OCI-LY7 (cell line): Measurements from ENCODE around the gene CALM3. TPM values are rescaled to one million over a fixed set of nuclear protein-coding genes. Genes with fewer than 3 reads are reported as not detected.

Experiments
- BruUV-seq: library from RNA; stranded (reverse); fragments of 400-500 nt; replicated peaks from 2 replicates; lab custom pipeline; 2021; lab: Mats Ljungman, UMichigan
- CTCF ChIA-PET: fragments of 300-600 bp; sonication (Branson Sonifier 250); formaldehyde crosslinking; loops from one replicate; lab custom pipeline; 2022; ENCODE audit warnings: antibody characterized with exemption; ENCODE audit not compliant: unreplicated experiment; lab: Charles Lee
- POLR2A ChIA-PET: fragments of 300-600 bp; sonication (Branson Sonifier 250); formaldehyde crosslinking; loops from one replicate; lab custom pipeline; 2022; ENCODE audit warnings: antibody characterized with exemption; lab: Charles Lee
- DNase-seq: peaks from one replicate; pipeline ENCODE4 v3.0.0-alpha.2; 2015; ENCODE audit warnings: low spot score
- H2AFZ ChIP-seq: fragments of 200-600 bp; sonication (generic), shearing (Covaris generic); 2 replicates; pipeline ENCODE4 v1.6.1; 2014; ENCODE audit warnings: mild to moderate bottlenecking, antibody characterized with exemption, low read length, moderate library complexity
- H3K27ac ChIP-seq: fragments of 200-600 bp; sonication (generic); 2 replicates; pipeline ENCODE4 v1.5.1; 2014; ENCODE audit warnings: mixed run types, low read depth, mild to moderate bottlenecking, moderate library complexity, low read length, inconsistent platforms; ENCODE audit not compliant: poor library complexity, severe bottlenecking
- H3K36me3 ChIP-seq: fragments of 200-600 bp; sonication (generic); 2 replicates; pipeline ENCODE4 v1.6.1; 2014; ENCODE audit warnings: mild to moderate bottlenecking, antibody characterized with exemption, low read length, moderate library complexity, mixed read lengths; ENCODE audit not compliant: insufficient read depth
- H3K4me1 ChIP-seq: fragments of 200-600 bp; sonication (generic); 2 replicates; pipeline ENCODE4 v1.5.1; 2014; ENCODE audit warnings: mild to moderate bottlenecking, low read length; ENCODE audit not compliant: insufficient read depth, poor library complexity, severe bottlenecking
- H3K4me2 ChIP-seq: fragments of 200-600 bp; sonication (generic); 2 replicates; pipeline ENCODE4 v1.6.1; 2014; ENCODE audit warnings: mild to moderate bottlenecking, low read length
- H3K4me3 ChIP-seq: fragments of 200-600 bp; sonication (generic); 2 replicates; pipeline ENCODE4 v1.5.1; 2014; ENCODE audit warnings: mild to moderate bottlenecking, low read depth, low read length; ENCODE audit not compliant: poor library complexity, severe bottlenecking
- H3K79me2 ChIP-seq: fragments of 200-600 bp; sonication (generic); 2 replicates; pipeline ENCODE4 v1.6.1; 2016; ENCODE audit warnings: low read depth, mild to moderate bottlenecking, low read length, moderate library complexity, mixed read lengths; ENCODE audit not compliant: insufficient read depth
- H3K9me2 ChIP-seq: fragments of 200-600 bp; sonication (generic); 2 replicates; pipeline ENCODE4 v1.6.1; 2016; ENCODE audit warnings: mild to moderate bottlenecking, low read length, mixed read lengths; ENCODE audit not compliant: insufficient read depth
- H3K9me3 ChIP-seq: fragments of 200-600 bp; sonication (generic); 2 replicates; pipeline ENCODE4 v1.6.1; 2014; ENCODE audit warnings: mild to moderate bottlenecking, mixed run types, low read length, mixed read lengths
- H4K20me1 ChIP-seq: fragments of 200-600 bp; sonication (generic); 2 replicates; pipeline ENCODE4 v1.6.1; 2014; ENCODE audit warnings: mild to moderate bottlenecking, antibody characterized with exemption, low read length, moderate library complexity, mixed read lengths; ENCODE audit not compliant: insufficient read depth
- CTCF ChIP-seq: fragments of 200-600 bp; sonication (generic); conservative IDR thresholded peaks from 2 replicates; pipeline ENCODE4 v1.5.1; 2014; ENCODE audit warnings: mild to moderate bottlenecking, antibody characterized with exemption, low read length, moderate library complexity, mixed read lengths
- EZH2phosphoT487 ChIP-seq: fragments of 200-600 bp; sonication (generic); IDR thresholded peaks from 2 replicates; pipeline ENCODE4 v1.6.1; 2018; ENCODE audit warnings: low read depth, borderline replicate concordance, mild to moderate bottlenecking, mixed run types, antibody characterized with exemption, low read length, moderate library complexity, mixed read lengths
- intact Hi-C: fragments of 100-400 bp; cut with micrococcal nuclease; formaldehyde crosslinking; loops from one replicate; pipeline ENCODE4 v1.10.0; 2022; ENCODE audit not compliant: unreplicated experiment
- total RNA-seq, 2 experiments: library from RNA; depleted of rRNA in 1 of 2; stranded (reverse); fragments of >200 nt in 1 of 2; shearing (Covaris generic) in 1 of 2; gene quantifications; 2 replicates each; pipeline ENCODE4 v1.2.3, GENCODE V29; 2014 to 2022

Gene CALM3
- total RNA-seq, 2 experiments from 2014 or later: 175 to 198 TPM

GRCh38 chr19:46603195-46603637 lies 2.1 kb downstream of the CALM3 start:
- H3K27ac ChIP-seq: peak overlapping the region; percentile 80
- H4K20me1 ChIP-seq: peaks cover 17% of the 10 kb centered on the region
- no peak for DNase-seq
- ChIA-PET POLR2A (no interaction called here), CTCF (no interaction called here)
- H2AFZ ChIP-seq: no peak overlapping the region
- peaks cover 40% of the 10 kb centered on the region for H3K79me2 ChIP-seq
- H3K4me2 ChIP-seq: peak overlapping the region; percentile 84
- H3K4me1 ChIP-seq: peaks cover 31% of the 10 kb centered on the region
- intact Hi-C loops: no loop called here
- no TSS peak for BruUV-seq
- peaks cover 19% of the 10 kb centered on the region for H3K9me3 ChIP-seq
- peak overlapping the region; percentile 96 for H3K4me3 ChIP-seq
- no peaks in the 10 kb centered on the region for H3K9me2 ChIP-seq
- TF ChIP-seq CTCF (no peak), EZH2phosphoT487 (no peak)
- H3K36me3 ChIP-seq: peaks cover 32% of the 10 kb centered on the region

DNA sequence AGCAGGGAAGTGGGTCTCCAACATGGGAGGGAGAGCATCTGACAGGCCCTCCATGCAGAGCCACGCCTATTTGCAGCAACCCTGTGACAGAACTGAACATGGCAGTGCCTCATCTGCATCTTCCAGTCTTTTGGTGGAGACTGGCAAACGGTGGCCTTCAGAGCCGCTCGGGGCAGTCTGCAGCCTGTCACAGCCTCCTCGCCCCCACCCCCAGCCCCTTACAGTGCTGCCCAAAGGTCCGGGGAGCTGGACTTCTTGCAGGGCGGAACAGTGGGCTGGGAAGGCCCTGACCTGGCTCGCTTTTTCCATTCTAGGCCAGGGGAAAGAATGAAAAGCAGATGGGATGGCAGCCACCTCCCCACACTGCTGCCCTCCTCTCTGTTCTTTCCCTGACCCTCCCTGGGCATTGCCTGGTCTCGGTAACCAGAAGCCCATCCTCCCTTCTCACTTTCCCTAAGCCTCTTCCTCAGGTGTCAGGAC lies 2.7 kb downstream of the CALM3 start:
- intact Hi-C loops: no loop called here
- H3K27ac ChIP-seq: no peak overlapping the region
- no peak overlapping the region for H2AFZ ChIP-seq
- TF ChIP-seq CTCF: no peak
- TF ChIP-seq EZH2phosphoT487: no peak
- ChIA-PET POLR2A (no interaction called here), CTCF (no interaction called here)
- peaks cover 31% of the 10 kb centered on the region for H3K4me1 ChIP-seq
- peaks cover 17% of the 10 kb centered on the region for H4K20me1 ChIP-seq
- peaks cover 37% of the 10 kb centered on the region for H3K36me3 ChIP-seq
- no peak for DNase-seq
- no peaks in the 10 kb centered on the region for H3K9me2 ChIP-seq
- no peak overlapping the region for H3K4me3 ChIP-seq
- H3K9me3 ChIP-seq: peaks cover 13% of the 10 kb centered on the region
- H3K4me2 ChIP-seq: peak overlapping the region; percentile 84
- peaks cover 40% of the 10 kb centered on the region for H3K79me2 ChIP-seq
- no TSS peak for BruUV-seq

DNA sequence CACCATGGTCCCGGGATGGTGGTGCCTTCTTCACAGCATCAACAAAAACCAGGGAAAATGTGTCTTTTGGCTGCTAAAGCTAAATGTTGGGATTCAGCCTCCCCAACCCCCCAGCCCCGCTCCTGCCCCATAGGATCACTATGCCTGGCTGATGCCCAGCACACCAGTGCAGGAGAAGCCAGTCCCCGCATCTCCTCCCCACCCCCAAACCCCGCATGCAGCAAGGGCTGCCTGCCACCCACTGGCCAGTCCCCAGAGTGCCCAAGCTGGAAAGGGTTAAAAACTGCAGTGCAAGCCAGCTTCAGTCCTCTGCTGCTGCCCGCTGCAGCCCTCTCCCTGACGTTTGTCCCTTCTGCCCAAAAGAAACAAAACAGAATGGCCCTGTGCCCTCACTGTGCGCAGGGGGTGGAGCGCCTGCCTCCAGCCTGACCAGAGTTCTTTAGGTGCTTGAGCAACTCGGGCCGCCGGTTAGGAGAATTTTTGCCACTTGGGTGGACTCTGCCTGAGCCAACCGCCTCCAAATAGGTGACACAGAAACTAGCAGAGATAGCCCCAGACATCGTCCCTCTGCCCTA lies 3.7 kb downstream of the CALM3 start:
- H2AFZ ChIP-seq: no peak overlapping the region
- POLR2A ChIA-PET: no interaction called here
- H3K9me3 ChIP-seq: peaks cover 4% of the 10 kb centered on the region; the same call in 1 of the 2 replicates
- BruUV-seq: no TSS peak
- no peak overlapping the region for H3K4me3 ChIP-seq
- TF ChIP-seq CTCF: no peak
- TF ChIP-seq EZH2phosphoT487: no peak
- no peak overlapping the region for H3K27ac ChIP-seq
- H3K4me1 ChIP-seq: peaks cover 30% of the 10 kb centered on the region
- no peaks in the 10 kb centered on the region for H3K9me2 ChIP-seq
- peaks cover 48% of the 10 kb centered on the region for H3K36me3 ChIP-seq
- CTCF ChIA-PET: no interaction called here
- intact Hi-C loops: no loop called here
- H3K79me2 ChIP-seq: peaks cover 40% of the 10 kb centered on the region
- H3K4me2 ChIP-seq: no peak overlapping the region
- H4K20me1 ChIP-seq: peaks cover 17% of the 10 kb centered on the region
- no peak for DNase-seq
